HG03457 (cell line): Measurements from ENCODE around the gene MED9.

ENCODE experiments used
- ATAC-seq: cut with Tn5 transposase; IDR thresholded peaks from one replicate; pipeline ENCODE4 v1.9.1; 2021; ENCODE audit warnings: moderate number of reproducible peaks; ENCODE audit not compliant: unreplicated experiment

MED9 gene

GRCh38 chr17:17532991-17533390 is 56.2 kb downstream of the MED9 start:
- ATAC-seq, result no peak

- ATAC-seq, result no peak
Observed at GRCh38 chr17:17533901-17534441, 57.2 kb downstream of the MED9 start.

- no peak for ATAC-seq
Observed at GRCh38 chr17:17535957-17536356, 59.2 kb downstream of the MED9 start.

GRCh38 chr17:17536702-17537101 is 59.9 kb downstream of the MED9 start:
- no peak for ATAC-seq

- ATAC-seq, result no peak
Observed at GRCh38 chr17:17537311-17538099, 60.7 kb downstream of the MED9 start.

- no peak for ATAC-seq
Observed at GRCh38 chr17:17538417-17539391, 61.9 kb downstream of the MED9 start.

GRCh38 chr17:17539591-17539990 is 62.8 kb downstream of the MED9 start:
- no peak for ATAC-seq

- ATAC-seq, result no peak
Observed at GRCh38 chr17:17540278-17540906, 63.6 kb downstream of the MED9 start.

GRCh38 chr17:17540935-17541639 is 64.3 kb downstream of the MED9 start:
- ATAC-seq, result no peak

GRCh38 chr17:17541640-17542001 is 64.8 kb downstream of the MED9 start:
- no peak for ATAC-seq
